Measurements from ENCODE around the gene GMDS. TPM values are rescaled to one million over a fixed set of nuclear protein-coding genes. Genes with fewer than 3 reads are reported as not detected.

The GMDS gene
- total RNA-seq, 1 donor from 2014 or later, result 34.0 TPM

DNA sequence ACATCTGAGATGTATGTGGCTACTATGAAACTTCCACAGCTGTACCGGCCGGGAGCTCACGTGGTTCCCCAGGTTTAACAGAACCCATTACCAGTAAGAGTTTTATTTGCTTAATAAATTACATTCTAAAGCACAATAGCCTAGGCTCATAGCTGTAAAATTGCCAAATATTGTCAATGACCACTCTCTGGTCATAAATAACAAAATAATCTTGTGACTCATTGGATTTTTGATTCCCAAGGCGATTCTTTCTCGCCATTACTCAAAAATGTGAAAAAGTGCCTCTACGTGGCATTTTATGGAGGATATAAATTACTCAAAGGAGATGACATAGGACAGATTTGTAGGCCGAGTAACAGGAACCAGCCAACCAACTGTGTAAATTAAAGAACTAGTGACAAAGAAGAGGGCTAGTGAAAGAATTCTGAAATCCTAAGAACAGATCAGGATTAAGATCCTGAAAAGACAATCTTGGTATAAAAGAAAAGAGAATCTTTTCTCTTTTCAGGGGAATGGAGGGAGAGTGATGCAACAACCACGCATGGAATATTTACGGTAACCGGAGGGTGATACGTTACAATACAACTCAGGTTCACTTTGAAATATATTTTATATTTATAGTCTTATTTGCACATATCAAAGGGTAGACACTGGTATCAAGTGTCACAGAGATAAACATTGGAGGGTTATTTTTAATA is 436.0 kb downstream of the GMDS start:
- Mint-ChIP-seq H3K9me3 (ENCODE audit: low read depth) (no peaks in the 10 kb centered on the region), H3K27me3 (ENCODE audit: low read depth) (no peaks in the 10 kb centered on the region), H3K27ac (ENCODE audit: unreplicated experiment) (no peak overlapping the region), H3K36me3 (ENCODE audit: low read depth) (no peaks in the 10 kb centered on the region), H3K4me3 (ENCODE audit: unreplicated experiment) (no peak overlapping the region), H3K4me1 (ENCODE audit: low read depth) (peaks cover 17% of the 10 kb centered on the region)
- TF ChIP-seq, protein P1, sequence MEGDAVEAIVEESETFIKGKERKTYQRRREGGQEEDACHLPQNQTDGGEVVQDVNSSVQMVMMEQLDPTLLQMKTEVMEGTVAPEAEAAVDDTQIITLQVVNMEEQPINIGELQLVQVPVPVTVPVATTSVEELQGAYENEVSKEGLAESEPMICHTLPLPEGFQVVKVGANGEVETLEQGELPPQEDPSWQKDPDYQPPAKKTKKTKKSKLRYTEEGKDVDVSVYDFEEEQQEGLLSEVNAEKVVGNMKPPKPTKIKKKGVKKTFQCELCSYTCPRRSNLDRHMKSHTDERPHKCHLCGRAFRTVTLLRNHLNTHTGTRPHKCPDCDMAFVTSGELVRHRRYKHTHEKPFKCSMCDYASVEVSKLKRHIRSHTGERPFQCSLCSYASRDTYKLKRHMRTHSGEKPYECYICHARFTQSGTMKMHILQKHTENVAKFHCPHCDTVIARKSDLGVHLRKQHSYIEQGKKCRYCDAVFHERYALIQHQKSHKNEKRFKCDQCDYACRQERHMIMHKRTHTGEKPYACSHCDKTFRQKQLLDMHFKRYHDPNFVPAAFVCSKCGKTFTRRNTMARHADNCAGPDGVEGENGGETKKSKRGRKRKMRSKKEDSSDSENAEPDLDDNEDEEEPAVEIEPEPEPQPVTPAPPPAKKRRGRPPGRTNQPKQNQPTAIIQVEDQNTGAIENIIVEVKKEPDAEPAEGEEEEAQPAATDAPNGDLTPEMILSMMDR (IDR thresholded peaks at IDR 0.05), result no peak
- no peak for DNase-seq (ENCODE audit: low spot score)

DNA sequence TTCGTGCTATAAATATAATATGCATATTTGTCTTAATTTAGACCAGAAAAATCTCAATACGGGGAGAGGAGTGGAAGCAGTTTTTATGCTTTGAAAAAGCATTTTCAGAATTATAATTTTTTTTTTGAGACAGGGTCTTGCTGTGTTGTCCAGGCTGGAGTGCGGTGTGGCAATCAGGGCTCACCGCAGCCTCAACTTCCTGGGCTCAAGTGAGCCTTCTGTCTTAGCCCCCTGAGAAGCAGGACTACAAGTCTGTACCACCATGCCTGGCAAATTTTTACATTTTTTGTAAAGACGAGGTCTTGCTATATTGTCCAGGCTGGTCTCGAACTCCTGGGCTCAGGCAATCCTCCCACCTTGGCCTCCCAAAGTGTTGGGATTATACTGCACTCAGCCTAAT is 438.5 kb downstream of the GMDS start:
- DNase-seq (ENCODE audit: low spot score), result no peak
- H3K4me1 Mint-ChIP-seq (ENCODE audit: low read depth), result peaks cover 36% of the 10 kb centered on the region
- H3K9me3 Mint-ChIP-seq (ENCODE audit: low read depth), result no peaks in the 10 kb centered on the region
- TF ChIP-seq, protein P1 (IDR thresholded peaks at IDR 0.05), result no peak
- H3K4me3 Mint-ChIP-seq (ENCODE audit: unreplicated experiment), result no peak overlapping the region
- H3K27me3 Mint-ChIP-seq (ENCODE audit: low read depth), result no peaks in the 10 kb centered on the region
- no peaks in the 10 kb centered on the region for H3K36me3 Mint-ChIP-seq (ENCODE audit: low read depth)
- no peak overlapping the region for H3K27ac Mint-ChIP-seq (ENCODE audit: unreplicated experiment)

DNA sequence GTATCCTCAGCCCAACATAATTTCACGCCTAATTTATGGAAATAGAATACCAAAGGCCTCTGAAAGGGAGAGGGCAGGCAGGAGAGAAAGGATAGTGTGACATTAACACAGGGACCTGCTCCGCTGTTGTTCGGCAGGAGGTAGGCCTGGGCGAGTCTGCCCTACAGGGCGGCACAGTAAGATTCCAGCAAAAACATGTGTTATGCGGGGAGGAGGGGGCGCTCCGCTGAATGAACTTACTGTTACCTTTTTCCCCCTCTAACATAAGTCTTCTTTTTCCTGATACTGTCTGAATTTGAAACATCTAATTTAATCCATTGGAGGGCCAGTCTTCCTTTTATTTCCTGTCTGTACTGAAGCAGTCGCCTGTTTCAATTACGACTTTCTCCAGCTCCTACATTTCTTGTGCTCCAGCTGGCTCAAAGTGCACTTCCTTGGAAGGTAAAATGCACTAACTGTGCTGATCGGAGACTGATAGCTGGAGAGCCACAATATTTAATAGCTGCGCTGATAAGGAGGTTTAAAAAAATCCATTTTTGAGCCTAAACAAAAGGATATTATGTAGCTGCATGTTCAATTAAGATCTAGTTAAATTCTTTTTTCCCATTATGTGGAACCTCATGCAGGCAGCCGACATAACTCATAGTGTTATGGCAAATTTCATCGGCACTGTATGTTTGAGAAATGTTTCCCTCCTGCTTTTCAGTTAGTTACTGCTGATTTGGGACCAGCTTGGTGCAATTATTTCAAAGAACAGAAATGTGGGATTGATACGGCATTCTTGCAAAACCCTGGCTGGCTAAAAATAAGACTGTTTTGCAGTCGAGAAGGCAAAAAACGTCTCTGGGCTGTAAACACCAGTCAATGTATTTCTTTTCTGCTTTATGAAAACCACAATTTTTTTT is 442.7 kb downstream of the GMDS start:
- Mint-ChIP-seq H3K36me3 (ENCODE audit: low read depth) (no peaks in the 10 kb centered on the region), H3K4me1 (ENCODE audit: low read depth) (peaks cover 62% of the 10 kb centered on the region), H3K27ac (ENCODE audit: unreplicated experiment) (peak overlapping the region; percentile 92), H3K4me3 (ENCODE audit: unreplicated experiment) (peak overlapping the region; percentile 50), H3K9me3 (ENCODE audit: low read depth) (no peaks in the 10 kb centered on the region), H3K27me3 (ENCODE audit: low read depth) (no peaks in the 10 kb centered on the region)
- no peak for DNase-seq (ENCODE audit: low spot score)
- TF ChIP-seq, protein P1 (IDR thresholded peaks at IDR 0.05), result peak; percentile 23

DNA sequence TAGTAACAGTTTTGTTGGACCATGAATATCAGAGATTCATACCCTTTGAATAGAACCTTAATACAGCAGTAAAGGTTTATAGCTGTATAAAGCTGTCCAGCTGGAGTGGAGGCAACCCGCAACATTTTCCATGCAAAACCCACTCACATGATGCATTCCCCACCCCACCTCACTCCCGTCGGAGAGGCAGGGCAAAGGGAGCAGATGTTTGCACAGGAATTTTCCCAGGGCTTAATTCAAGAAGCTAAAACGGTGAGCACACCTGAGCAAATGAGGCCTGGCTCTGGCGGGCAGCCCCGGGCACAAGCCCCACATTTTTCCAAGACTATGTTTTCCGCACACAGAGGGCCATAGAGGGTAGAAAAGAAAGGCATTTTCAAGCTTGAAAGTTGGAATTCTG is 444.0 kb downstream of the GMDS start:
- Mint-ChIP-seq H3K27ac (ENCODE audit: unreplicated experiment) (peak overlapping the region; percentile 92), H3K4me3 (ENCODE audit: unreplicated experiment) (no peak overlapping the region), H3K36me3 (ENCODE audit: low read depth) (no peaks in the 10 kb centered on the region), H3K27me3 (ENCODE audit: low read depth) (no peaks in the 10 kb centered on the region), H3K9me3 (ENCODE audit: low read depth) (no peaks in the 10 kb centered on the region), H3K4me1 (ENCODE audit: low read depth) (peaks cover 70% of the 10 kb centered on the region)
- no peak for DNase-seq (ENCODE audit: low spot score)
- TF ChIP-seq, protein P1 (IDR thresholded peaks at IDR 0.05), result no peak

DNA sequence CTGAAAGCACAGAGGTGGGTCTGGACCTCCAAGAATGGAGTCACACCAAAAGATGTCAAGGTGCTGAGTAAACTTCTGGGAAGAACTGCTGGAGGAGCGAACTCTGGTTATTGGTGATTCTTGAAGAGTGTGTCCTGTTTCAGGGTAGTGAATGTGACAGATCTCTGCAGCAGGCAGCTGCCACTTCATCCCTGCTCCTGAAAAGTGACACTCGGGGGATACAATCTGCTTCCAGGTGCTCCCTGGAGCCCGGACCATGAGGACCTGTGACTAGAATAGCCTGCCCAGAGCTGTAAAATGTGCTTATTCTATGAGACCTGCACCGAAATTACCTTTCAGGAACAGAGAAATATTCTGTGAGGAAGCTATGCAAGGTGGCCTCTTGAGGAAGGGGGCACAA is 444.6 kb downstream of the GMDS start:
- no peaks in the 10 kb centered on the region for H3K9me3 Mint-ChIP-seq (ENCODE audit: low read depth)
- H3K27me3 Mint-ChIP-seq (ENCODE audit: low read depth), result no peaks in the 10 kb centered on the region
- no peak for DNase-seq (ENCODE audit: low spot score)
- no peaks in the 10 kb centered on the region for H3K36me3 Mint-ChIP-seq (ENCODE audit: low read depth)
- TF ChIP-seq, protein P1 (IDR thresholded peaks at IDR 0.05), result no peak
- H3K4me3 Mint-ChIP-seq (ENCODE audit: unreplicated experiment), result no peak overlapping the region
- no peak overlapping the region for H3K27ac Mint-ChIP-seq (ENCODE audit: unreplicated experiment)
- peaks cover 70% of the 10 kb centered on the region for H3K4me1 Mint-ChIP-seq (ENCODE audit: low read depth)
